Stimulated activated CD8-positive, alpha-beta memory T cell treated with anti-CD3 and anti-CD28 coated beads, Interleukin-7, amount 100 ng/mL, for 48 hours (primary cell): Measurements from ENCODE around the gene FLNC.
A peak's percentile ranks its signal among the peaks of the same experiment; 100 is the strongest.

Experiments
- DNase-seq, 2 donors: peaks; one replicate each; pipeline ENCODE4 v3.0.0-alpha.2; 2020; ENCODE audit warnings: low read depth in 1 of 2; ENCODE audit errors: extremely low read depth in 1 of 2

The FLNC gene

GRCh38 chr7:128829391-128830166 lies 627 bp upstream of the FLNC start:
- DNase-seq = no peak

- no peak for DNase-seq
Measured at GRCh38 chr7:128831178-128831993, 1.2 kb downstream of the FLNC start.

- DNase-seq = no peak
Measured at GRCh38 chr7:128831994-128832879, 2.0 kb downstream of the FLNC start.

- DNase-seq = no peak
Measured at GRCh38 chr7:128832880-128833147, 2.6 kb downstream of the FLNC start.

GRCh38 chr7:128833148-128833945 lies 3.1 kb downstream of the FLNC start:
- no peak for DNase-seq

- DNase-seq = no peak
Measured at GRCh38 chr7:128833946-128834325, 3.7 kb downstream of the FLNC start.

- DNase-seq = no peak
Measured at GRCh38 chr7:128835231-128835751, 5.1 kb downstream of the FLNC start.

- no peak for DNase-seq
Measured at GRCh38 chr7:128835790-128836641, 5.8 kb downstream of the FLNC start.

GRCh38 chr7:128836729-128837348 lies 6.6 kb downstream of the FLNC start:
- DNase-seq = no peak

- DNase-seq = no peak
Measured at GRCh38 chr7:128837521-128837921, 7.3 kb downstream of the FLNC start.

GRCh38 chr7:128838109-128838779 lies 8.0 kb downstream of the FLNC start:
- no peak for DNase-seq

- DNase-seq = no peak
Measured at GRCh38 chr7:128838981-128839731, 8.9 kb downstream of the FLNC start.

- no peak for DNase-seq
Measured at GRCh38 chr7:128839751-128840177, 9.6 kb downstream of the FLNC start.

- no peak for DNase-seq
Measured at GRCh38 chr7:128840326-128841170, 10.3 kb downstream of the FLNC start.

GRCh38 chr7:128841171-128841690 lies 11.0 kb downstream of the FLNC start:
- no peak for DNase-seq

- DNase-seq = peak; percentile 31
Measured at GRCh38 chr7:128841921-128842673, 11.9 kb downstream of the FLNC start.
